PC-3 (cell line): ENCODE data around the gene CDC6. TPM values are rescaled to one million over a fixed set of nuclear protein-coding genes. Genes with fewer than 3 reads are reported as not detected.

Experiments used
- ATAC-seq: fragments of 200-7000 bp; cut with Tn5 transposase; 2 replicates; pipeline ENCODE4 v1.9.1; 2020; ENCODE audit warnings: mild to moderate bottlenecking, moderate library complexity
- BruUV-seq: library from RNA; stranded (reverse); fragments of 400-500 nt; replicated peaks from 2 replicates; lab custom pipeline; 2021; lab: Mats Ljungman, UMichigan
- CTCF ChIA-PET: fragments of 300-600 bp; sonication (Branson Sonifier 250); formaldehyde crosslinking; loops from one replicate; lab custom pipeline; 2022; ENCODE audit warnings: antibody characterized with exemption; lab: Charles Lee
- POLR2A ChIA-PET: fragments of 300-600 bp; sonication (Branson Sonifier 250); formaldehyde crosslinking; loops from one replicate; lab custom pipeline; 2022; ENCODE audit warnings: antibody characterized with exemption; ENCODE audit not compliant: unreplicated experiment; lab: Charles Lee
- DNase-seq: peaks from one replicate; pipeline ENCODE4 v3.0.0-alpha.2; 2015
- H2AFZ ChIP-seq: fragments of 300-600 bp; sonication (generic); 2 replicates; pipeline ENCODE4 v1.6.0; 2016; ENCODE audit warnings: antibody characterized with exemption, low read length
- H3F3A ChIP-seq: fragments of 300-600 bp; sonication (generic); one replicate; pipeline ENCODE4 v1.6.0; 2017; ENCODE audit warnings: antibody characterized with exemption, low read length, control low read depth, mild to moderate bottlenecking; ENCODE audit not compliant: unreplicated experiment
- H3K27ac ChIP-seq: fragments of 300-600 bp; sonication (generic); 2 replicates; pipeline ENCODE4 v1.5.1; 2016; ENCODE audit warnings: mild to moderate bottlenecking, low read length
- H3K27me3 ChIP-seq: fragments of 300-600 bp; sonication (generic); 2 replicates; pipeline ENCODE4 v1.6.1; 2016; ENCODE audit warnings: low read length, mixed read lengths
- H3K36me3 ChIP-seq: fragments of 300-600 bp; sonication (generic); 2 replicates; pipeline ENCODE4 v1.6.1; 2016; ENCODE audit warnings: low read depth, mixed run types, low read length, mixed read lengths
- H3K4me1 ChIP-seq: fragments of 300-600 bp; sonication (generic); 2 replicates; pipeline ENCODE4 v1.5.1; 2016; ENCODE audit warnings: low read length; ENCODE audit not compliant: insufficient read depth
- H3K4me2 ChIP-seq: fragments of 300-600 bp; sonication (generic); 2 replicates; pipeline ENCODE4 v1.6.0; 2016; ENCODE audit warnings: low read length
- H3K4me3 ChIP-seq: fragments of 300-600 bp; sonication (generic); 2 replicates; pipeline ENCODE4 v1.5.1; 2016; ENCODE audit warnings: mild to moderate bottlenecking, low read length, mixed read lengths
- H3K79me2 ChIP-seq: fragments of 300-600 bp; sonication (generic); 2 replicates; pipeline ENCODE4 v1.6.1; 2017; ENCODE audit warnings: low read length, mixed read lengths
- H3K9ac ChIP-seq: fragments of 300-600 bp; sonication (generic); 2 replicates; pipeline ENCODE4 v1.6.0; 2016; ENCODE audit warnings: mild to moderate bottlenecking, low read length
- H3K9me2 ChIP-seq: fragments of 300-600 bp; sonication (generic); replicated peaks from 2 replicates; pipeline ENCODE4 v1.6.1; 2016; ENCODE audit warnings: mixed run types, low read length, mixed read lengths
- H3K9me3 ChIP-seq: fragments of 300-600 bp; sonication (generic); 2 replicates; pipeline ENCODE4 v1.6.1; 2016; ENCODE audit warnings: low read length, mixed read lengths
- H4K20me1 ChIP-seq: fragments of 300-600 bp; sonication (generic); 2 replicates; pipeline ENCODE4 v1.6.1; 2016; ENCODE audit warnings: low read length, mixed read lengths
- EZH2 ChIP-seq: fragments of 300-600 bp; sonication (generic); IDR thresholded peaks from one replicate; pipeline ENCODE4 v1.6.1; 2017; ENCODE audit warnings: antibody characterized with exemption, mild to moderate bottlenecking, low read length; ENCODE audit not compliant: unreplicated experiment
- EZH2phosphoT487 ChIP-seq: fragments of 300-600 bp; sonication (generic); IDR thresholded peaks from 2 replicates; pipeline ENCODE4 v1.6.1; 2018; ENCODE audit warnings: mild to moderate bottlenecking, antibody characterized with exemption, low read length, borderline replicate concordance
- intact Hi-C: fragments of 100-400 bp; cut with micrococcal nuclease; formaldehyde crosslinking; loops from 2 replicates; pipeline ENCODE4 v1.9.0; 2023
- total RNA-seq: library from RNA; depleted of rRNA; stranded (reverse); fragments of >200 nt; gene quantifications from 2 replicates; pipeline ENCODE4 v1.2.3, GENCODE V29; 2014
- TF ChIP-seq, protein P1 (sequence below): fragments of 300-600 bp; sonication (generic); conservative IDR thresholded peaks from 2 replicates; pipeline ENCODE4 v1.5.1; 2017; ENCODE audit warnings: antibody characterized with exemption, low read depth, mild to moderate bottlenecking, low read length

CDC6 gene
- total RNA-seq, 1 experiment from 2014 or later: 48.9 TPM

DNA sequence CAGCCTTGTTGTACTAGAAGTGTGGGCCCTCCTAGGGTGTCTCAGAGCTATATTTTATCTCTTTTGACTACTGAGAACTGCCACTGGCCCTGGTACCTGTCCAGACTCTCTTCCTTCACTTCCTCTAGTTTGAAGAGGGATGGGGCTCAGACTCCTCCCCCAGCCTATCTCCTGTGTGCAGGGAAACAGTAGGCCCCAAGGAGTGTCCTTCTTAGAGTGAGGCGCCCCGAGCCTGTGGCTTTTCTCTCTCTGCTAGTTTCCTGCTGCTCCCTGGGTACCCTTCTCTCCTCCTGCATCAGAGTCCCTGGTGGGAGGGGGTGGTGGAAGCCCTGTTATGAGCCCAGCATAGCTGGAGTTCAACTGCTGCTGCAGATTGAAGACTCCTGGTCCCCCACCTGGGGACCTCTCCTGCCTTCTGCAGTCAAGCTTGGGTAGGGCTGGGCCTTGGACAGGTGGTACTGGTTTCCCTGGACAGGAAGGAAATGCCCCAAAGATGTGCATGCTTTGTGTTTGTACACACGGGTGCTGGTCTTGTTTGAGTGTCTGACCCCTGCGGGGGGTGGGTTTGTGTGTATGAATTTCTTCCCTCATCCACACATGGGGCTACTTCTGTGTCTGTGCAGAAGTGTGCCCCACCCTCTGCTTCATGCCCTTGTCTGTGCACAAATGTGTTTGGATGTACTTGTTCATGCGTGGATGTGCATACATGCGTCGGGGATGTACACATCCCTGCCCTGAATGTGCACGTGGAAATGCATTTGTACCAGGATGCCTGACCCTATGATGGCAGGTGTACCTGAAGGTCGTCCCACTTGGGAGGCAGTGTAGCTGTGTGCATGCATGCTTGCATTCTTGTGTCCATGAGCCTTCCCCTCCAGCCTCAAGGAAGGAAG, 28.2 kb downstream of the CDC6 start:
- Histone ChIP-seq H3K9ac (no peak overlapping the region), H3K79me2 (peaks cover 32% of the 10 kb centered on the region), H3K4me3 (peak overlapping the region; percentile 48), H3K27ac (peak overlapping the region; percentile 83), H3K9me3 (no peaks in the 10 kb centered on the region), H2AFZ (peak overlapping the region; percentile 62), H3K27me3 (no peaks in the 10 kb centered on the region), H3F3A (no peaks in the 10 kb centered on the region), H3K9me2 (no peaks in the 10 kb centered on the region), H4K20me1 (peaks cover 10% of the 10 kb centered on the region; the same call in 1 of the 2 replicates), H3K36me3 (no peaks in the 10 kb centered on the region), H3K4me2 (peak overlapping the region; percentile 93), H3K4me1 (peaks cover 76% of the 10 kb centered on the region)
- no TSS peak for BruUV-seq
- intact Hi-C loops: loop anchor here (2.0 kb wide), 1 partner anchor 25 kb away; no protein-coding TSS in a partner anchor
- ATAC-seq (no peak), DNase-seq (no peak)
- CTCF ChIA-PET: interaction anchor here (1.4 kb wide), 1 partner anchor 13 kb away, joined by 9 read pairs; no protein-coding TSS in a partner anchor
- TF ChIP-seq EZH2 (no peak), EZH2phosphoT487 (no peak)
- TF ChIP-seq, protein P1, sequence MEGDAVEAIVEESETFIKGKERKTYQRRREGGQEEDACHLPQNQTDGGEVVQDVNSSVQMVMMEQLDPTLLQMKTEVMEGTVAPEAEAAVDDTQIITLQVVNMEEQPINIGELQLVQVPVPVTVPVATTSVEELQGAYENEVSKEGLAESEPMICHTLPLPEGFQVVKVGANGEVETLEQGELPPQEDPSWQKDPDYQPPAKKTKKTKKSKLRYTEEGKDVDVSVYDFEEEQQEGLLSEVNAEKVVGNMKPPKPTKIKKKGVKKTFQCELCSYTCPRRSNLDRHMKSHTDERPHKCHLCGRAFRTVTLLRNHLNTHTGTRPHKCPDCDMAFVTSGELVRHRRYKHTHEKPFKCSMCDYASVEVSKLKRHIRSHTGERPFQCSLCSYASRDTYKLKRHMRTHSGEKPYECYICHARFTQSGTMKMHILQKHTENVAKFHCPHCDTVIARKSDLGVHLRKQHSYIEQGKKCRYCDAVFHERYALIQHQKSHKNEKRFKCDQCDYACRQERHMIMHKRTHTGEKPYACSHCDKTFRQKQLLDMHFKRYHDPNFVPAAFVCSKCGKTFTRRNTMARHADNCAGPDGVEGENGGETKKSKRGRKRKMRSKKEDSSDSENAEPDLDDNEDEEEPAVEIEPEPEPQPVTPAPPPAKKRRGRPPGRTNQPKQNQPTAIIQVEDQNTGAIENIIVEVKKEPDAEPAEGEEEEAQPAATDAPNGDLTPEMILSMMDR: no peak
- POLR2A ChIA-PET: no interaction called here

DNA sequence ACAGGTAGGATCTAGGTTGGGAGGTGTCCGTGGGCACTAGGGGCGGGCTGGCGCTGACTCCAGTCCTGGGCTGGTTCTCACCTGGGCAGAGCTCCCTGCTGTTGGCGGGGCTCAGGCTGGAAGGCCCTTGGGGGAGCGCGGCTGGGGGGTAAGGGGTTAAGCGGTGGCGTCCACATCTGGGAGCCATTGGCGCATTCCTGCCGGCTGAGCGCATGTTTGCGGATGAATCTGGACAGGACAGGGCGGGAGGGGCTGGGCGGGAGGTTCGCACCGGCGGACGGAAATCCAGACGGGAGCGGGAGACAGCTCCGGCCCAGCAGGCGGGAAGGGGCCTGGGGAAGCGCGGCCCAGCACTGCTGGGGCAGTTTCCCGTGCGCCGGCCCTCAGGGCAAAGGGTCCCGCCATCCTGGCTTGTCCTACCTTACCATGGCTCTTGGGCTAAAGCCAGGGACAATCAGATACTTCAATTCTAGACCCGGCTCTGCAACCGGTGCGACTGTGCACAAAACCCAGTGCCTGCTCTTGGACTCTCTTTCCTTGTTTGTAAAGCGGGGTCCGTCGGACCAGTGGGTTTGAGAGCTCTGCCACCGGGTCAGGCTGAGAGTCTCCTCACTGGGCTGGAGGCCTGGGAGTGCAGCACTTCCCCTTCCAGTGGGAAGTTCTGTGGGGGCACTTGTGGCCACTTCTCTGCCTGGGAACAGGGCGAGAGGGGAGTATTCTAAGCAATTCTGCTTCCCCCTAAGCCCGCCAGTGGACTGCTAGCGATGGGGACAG, 29.1 kb downstream of the CDC6 start:
- no peaks in the 10 kb centered on the region for H3K9me3 ChIP-seq
- BruUV-seq: no TSS peak
- H2AFZ ChIP-seq: peak overlapping the region; percentile 72
- peak overlapping the region; percentile 83 for H3K27ac ChIP-seq
- no peaks in the 10 kb centered on the region for H3K27me3 ChIP-seq
- ATAC-seq: peak; percentile 7
- intact Hi-C loops: loop anchor here (2.0 kb wide), 1 partner anchor 24 kb away; no protein-coding TSS in a partner anchor
- no peaks in the 10 kb centered on the region for H3K36me3 ChIP-seq
- no peaks in the 10 kb centered on the region for H3K9me2 ChIP-seq
- H3K4me3 ChIP-seq: peak overlapping the region; percentile 99
- H3K4me2 ChIP-seq: peak overlapping the region; percentile 93
- TF ChIP-seq EZH2phosphoT487: no peak
- no peak for TF ChIP-seq EZH2
- TF ChIP-seq, protein P1: no peak; the same call in 1 of the 2 replicates
- H3K9ac ChIP-seq: peak overlapping the region; percentile 69
- CTCF ChIA-PET: interaction anchor here (1.4 kb wide), 1 partner anchor 14 kb away, joined by 9 read pairs; no protein-coding TSS in a partner anchor
- peaks cover 40% of the 10 kb centered on the region for H3K79me2 ChIP-seq
- POLR2A ChIA-PET: interaction anchor here (0.6 kb wide), 1 partner anchor 49 kb away, joined by 9 read pairs; no protein-coding TSS in a partner anchor
- peaks cover 10% of the 10 kb centered on the region; the same call in 1 of the 2 replicates for H4K20me1 ChIP-seq
- peak; percentile 63 for DNase-seq
- no peaks in the 10 kb centered on the region for H3F3A ChIP-seq
- peaks cover 74% of the 10 kb centered on the region for H3K4me1 ChIP-seq
